GM18873 (cell line): ENCODE data around the gene CASZ1.

ENCODE experiments used
- ATAC-seq: cut with Tn5 transposase; IDR thresholded peaks from one replicate; pipeline ENCODE4 v1.9.1; 2021; ENCODE audit warnings: mild to moderate bottlenecking, moderate library complexity, moderate number of reproducible peaks; ENCODE audit not compliant: unreplicated experiment, low FRiP score

CASZ1 gene

GRCh38 chr1:10633416-10633815 lies 163.0 kb downstream of the CASZ1 start:
- no peak for ATAC-seq

- no peak for ATAC-seq
These were observed 163.8 kb downstream of the CASZ1 start for GRCh38 chr1:10632691-10633090.

GRCh38 chr1:10631811-10632593 lies 164.4 kb downstream of the CASZ1 start:
- no peak for ATAC-seq

- ATAC-seq: no peak
These were observed 165.2 kb downstream of the CASZ1 start for GRCh38 chr1:10631121-10631810.

GRCh38 chr1:10630661-10631120 lies 165.8 kb downstream of the CASZ1 start:
- ATAC-seq: no peak

- ATAC-seq: no peak
These were observed 166.5 kb downstream of the CASZ1 start for GRCh38 chr1:10629816-10630571.

GRCh38 chr1:10629091-10629815 lies 167.2 kb downstream of the CASZ1 start:
- ATAC-seq: no peak

GRCh38 chr1:10628685-10629084 lies 167.8 kb downstream of the CASZ1 start:
- ATAC-seq: no peak

GRCh38 chr1:10626791-10627410 lies 169.5 kb downstream of the CASZ1 start:
- ATAC-seq: no peak

GRCh38 chr1:10626131-10626731 lies 170.2 kb downstream of the CASZ1 start:
- ATAC-seq: no peak

- ATAC-seq: no peak
These were observed 170.9 kb downstream of the CASZ1 start for GRCh38 chr1:10625554-10625953.

GRCh38 chr1:10625076-10625475 lies 171.4 kb downstream of the CASZ1 start:
- no peak for ATAC-seq

GRCh38 chr1:10624256-10625050 lies 172.0 kb downstream of the CASZ1 start:
- ATAC-seq: no peak

- no peak for ATAC-seq
These were observed 172.7 kb downstream of the CASZ1 start for GRCh38 chr1:10623686-10624145.

GRCh38 chr1:10622910-10623685 lies 173.3 kb downstream of the CASZ1 start:
- no peak for ATAC-seq

GRCh38 chr1:10621906-10622305 lies 174.5 kb downstream of the CASZ1 start:
- no peak for ATAC-seq

- no peak for ATAC-seq
These were observed 175.7 kb downstream of the CASZ1 start for GRCh38 chr1:10620776-10621175.
